Left forelimb (tissue), 1 donor: ENCODE results near the gene IRF9.

Experiments used
- DNase-seq: peaks from one replicate; pipeline ENCODE4 v3.0.0-alpha.2; 2018; ENCODE audit warnings: low spot score

Gene IRF9

DNA sequence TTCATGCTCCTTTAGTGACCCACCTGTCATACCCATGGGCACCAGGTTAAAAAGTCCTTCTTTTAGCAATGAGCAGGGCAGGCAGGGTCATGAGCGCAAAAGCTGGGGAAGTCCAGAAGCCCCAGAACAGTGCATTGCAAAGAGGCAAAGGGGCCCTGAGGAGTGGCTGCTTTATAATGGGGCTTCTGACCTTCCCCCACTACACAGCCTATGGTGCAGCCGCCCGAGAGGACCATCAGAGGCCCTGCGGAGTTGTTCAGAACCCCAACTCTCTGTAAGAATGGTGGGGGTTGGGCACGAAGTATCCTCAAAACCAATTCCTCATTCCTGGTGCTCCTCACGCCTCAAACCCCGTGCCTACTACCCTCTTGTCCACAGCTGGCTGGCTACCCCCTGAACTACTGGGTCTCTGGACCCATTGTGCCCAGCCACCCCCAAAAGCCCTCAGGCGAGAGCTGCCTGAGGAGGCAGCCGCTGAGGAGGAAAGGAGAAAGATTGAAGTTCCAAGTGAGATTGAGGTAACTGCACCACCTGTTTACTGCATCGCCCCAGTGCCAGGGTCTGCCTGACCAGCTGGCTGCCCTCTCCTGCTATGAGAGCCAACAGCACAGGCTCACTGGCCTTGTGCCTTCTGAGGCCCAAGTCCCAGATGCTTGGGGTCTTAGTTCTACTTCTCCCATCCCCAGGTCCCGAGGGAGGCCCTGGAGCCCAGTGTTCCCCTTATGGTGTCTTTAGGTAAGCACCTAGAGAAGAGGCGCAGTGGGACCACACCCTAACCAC lies 17.5 kb downstream of the IRF9 start:
- peak; percentile 52 for DNase-seq

- peak; percentile 60 for DNase-seq
Observed at GRCh38 chr14:24179294-24179960, 18.4 kb downstream of the IRF9 start.

DNA sequence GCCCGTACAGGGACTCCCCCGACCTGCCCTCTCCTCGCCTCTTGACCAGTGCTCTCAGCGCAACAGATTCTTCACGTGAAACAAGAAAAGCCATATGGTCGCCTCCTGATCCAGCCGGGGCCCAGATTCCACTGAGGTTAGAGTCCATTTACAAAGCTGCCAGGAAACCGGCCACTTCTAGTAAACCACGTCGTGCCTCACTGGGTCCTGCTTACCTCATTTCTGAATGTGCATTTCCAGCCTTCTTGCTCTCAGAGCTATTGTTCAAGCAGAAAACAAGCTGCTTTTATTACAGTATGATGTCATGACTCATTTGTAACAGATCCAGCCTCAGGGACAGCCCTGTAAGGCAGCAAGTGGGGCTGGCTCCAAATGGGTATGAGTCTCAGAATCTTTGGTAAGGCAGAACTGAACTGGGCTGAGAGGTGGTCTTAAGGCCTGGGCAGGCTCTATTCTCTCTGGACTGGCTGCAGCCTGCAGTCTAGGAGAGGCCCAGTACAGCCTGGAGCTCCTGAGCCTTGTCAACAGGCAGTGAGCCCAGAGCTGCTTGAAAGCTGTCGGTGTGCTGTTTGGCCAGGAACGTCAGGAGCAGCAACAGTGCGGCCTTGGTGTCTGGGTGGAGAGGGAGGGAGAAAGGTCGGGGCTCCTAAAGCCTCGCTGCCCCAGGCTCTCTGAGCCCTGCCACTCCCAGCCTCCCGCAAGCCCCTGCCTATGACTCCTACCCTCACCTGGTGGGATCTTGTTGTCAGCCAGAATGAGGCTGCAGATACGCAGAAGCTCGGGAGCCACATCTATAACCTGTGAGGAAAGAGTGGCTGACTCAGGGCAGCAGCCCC lies 19.1 kb downstream of the IRF9 start:
- DNase-seq: peak; percentile 68

DNA sequence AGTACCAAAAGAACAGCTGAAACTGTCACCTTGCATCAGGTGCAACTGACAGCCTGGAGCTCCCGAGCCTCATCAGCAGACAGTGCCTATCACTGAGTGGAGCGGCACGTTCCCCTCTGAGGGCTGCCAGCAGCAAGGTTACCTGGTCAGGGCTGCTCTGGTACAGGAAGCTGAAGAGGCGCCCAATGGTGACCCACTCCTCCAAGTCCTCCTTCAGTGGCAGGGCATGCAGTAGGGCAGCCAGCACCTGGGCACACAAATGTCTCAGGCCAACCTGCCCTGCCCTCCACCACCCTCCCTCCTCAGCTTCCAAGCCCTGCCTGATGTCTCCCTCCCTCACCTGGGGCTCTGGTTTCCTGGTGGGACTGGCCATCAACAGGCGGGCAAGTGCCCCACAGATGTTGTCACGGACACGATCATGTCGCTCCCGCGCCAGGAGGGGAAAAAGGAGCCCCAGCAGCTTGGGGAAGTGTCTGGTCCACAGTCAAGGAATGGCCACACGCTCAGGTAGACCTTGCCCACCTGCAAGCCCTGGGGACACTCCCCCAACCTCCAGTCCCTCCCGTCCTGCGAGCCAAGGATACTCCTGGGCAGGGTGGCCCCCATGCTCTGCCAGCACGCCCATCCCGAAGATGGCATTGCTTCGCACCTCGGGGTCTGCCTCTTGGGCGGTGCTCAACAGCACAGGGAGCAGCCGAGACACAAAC lies 20.5 kb downstream of the IRF9 start:
- peak; percentile 60 for DNase-seq

DNA sequence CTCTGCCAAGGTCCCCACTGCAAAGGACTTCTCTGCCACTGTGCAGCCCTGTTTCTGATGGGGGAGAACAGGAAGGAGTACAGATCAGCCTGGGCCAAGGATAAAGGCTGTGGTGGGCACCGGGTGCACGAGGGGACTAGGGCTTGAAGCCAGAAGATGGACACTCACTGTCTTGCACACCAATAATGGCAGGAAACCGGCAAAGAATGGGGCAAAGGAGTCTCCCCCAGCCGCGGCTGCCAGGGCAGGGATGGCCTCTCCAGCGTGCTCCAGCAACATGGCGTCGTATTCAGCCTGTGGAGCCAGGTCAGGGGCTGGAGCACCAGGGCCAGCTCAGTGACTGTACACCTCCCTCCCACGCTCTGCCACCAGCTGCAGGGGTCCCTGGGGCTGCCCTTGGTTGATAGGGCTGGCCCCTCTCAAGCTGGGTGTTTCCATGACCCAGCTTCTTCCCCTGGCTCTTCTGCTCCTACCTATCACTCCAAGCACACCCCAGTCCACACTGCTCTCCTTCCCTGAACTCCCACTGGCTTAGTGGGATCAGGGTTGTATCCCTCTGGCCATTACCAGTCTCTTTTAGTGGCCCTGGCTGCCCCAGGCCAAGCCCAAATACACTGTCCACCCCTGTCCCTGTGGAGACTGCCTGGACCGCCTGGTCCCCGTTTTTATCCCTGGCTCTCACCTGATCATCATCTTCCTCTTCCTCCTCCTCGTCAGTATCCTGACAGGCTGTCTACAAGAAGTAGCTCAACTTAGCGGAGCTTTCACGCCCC lies 21.2 kb downstream of the IRF9 start:
- DNase-seq: peak; percentile 53

- peak; percentile 44 for DNase-seq
Observed at GRCh38 chr14:24183014-24183481, 22.0 kb downstream of the IRF9 start.

GRCh38 chr14:24184104-24184970 lies 23.3 kb downstream of the IRF9 start:
- DNase-seq: peak; percentile 44

DNA sequence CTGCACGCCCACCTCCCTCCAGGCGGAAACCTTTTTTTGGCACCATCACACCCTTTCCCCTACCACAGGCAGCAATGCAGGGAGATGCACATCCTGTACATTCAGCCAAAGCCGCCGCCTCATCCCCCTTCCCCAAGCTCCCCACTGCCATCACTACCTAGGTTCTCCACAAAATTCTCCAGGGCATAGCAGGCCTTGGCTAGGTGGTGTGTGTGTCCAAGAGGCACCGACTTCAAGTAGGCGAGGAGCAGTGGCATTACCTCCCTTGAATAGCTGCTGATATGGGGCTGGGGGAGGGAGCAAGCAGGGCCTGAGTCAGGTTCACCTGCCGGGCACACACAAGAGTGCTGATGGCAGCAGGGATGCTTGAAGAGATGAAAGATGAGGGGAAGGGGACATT lies 24.0 kb downstream of the IRF9 start:
- peak; percentile 59 for DNase-seq

DNA sequence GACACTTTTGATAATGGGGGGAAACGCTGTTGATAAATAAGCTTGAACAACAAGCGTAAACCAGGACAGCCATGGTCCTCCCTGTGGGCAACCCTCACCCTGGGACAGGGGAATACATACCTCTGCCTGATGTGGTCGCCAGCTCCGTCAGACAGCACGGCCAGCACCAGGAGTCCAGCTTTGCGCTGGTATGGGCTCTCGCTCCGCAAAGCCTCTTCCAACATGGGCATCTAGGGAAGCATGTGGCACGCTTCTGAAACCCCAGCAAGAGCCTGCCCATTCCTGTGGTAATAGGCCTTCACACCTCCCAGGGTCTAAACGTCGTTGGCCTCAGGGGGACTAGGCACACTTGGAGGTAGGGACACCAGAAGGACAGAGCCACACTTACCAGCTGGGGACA lies 24.7 kb downstream of the IRF9 start:
- DNase-seq: no peak

- peak; percentile 55 for DNase-seq
Observed at GRCh38 chr14:24186831-24187538, 25.9 kb downstream of the IRF9 start.

DNA sequence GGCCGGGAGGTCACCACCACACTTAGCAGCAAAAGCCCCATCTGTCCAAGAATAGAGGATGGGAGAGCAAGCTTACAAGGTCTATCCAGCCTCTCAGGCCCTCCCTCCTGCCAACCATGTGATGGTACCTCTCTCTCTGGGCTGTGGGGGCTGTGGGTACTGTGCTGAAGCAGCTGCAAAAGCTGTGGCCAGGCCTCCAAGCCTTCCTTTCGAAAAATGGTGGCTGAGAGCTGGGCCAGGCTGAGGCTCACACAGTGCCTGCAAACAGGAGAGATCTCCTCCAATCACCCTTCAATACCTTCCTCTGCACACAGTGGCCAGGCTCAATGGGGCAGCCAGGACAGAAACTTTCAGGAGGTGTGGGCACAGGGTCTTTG lies 26.5 kb downstream of the IRF9 start:
- no peak for DNase-seq

DNA sequence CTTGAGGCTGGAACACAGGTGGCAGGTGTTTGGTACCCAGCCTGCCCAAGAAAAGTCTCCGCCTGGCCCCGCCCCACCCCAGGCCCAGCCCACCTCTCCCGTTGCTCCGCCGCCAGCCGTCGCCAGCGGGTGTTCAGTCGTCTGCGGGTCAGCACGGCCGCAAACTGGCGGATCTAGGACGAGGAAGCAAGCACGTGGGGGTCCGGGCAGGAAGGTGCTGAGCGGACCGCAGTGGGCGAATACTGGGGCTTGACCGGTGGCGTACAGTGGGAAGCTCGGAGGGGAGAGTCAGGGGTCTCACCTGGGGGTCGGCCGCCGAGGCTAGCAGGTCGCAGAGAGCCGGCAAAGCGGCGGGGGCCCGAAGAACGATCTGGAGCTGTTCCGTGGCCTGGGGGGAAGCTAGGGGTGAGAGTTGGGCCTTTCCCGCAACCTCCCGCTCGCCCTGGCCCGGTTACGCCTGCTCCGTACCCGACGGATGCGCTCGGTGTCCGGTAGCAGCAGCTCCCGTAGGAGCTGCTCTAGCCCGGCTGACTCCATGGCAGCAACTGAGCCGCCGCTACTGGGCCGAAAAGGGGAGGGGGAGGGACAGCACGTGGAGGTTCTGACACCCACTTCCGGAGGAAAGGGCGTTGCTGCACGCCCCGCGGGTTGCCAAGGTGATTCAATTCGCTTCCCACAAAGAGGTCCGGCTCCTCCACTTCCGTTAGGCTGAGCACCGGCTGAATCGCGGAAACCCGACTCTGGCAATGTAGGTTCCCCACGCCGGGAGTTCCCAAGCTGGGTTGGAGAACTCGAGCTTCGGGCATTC lies 27.4 kb downstream of the IRF9 start, which contains the start of gene IPO4:
Gene IPO4 (minus strand): TSS at position 566 of the 808 bp plus-strand sequence. CDS start 29 bp downstream, at position 537.
- DNase-seq: peak; percentile 95

DNA sequence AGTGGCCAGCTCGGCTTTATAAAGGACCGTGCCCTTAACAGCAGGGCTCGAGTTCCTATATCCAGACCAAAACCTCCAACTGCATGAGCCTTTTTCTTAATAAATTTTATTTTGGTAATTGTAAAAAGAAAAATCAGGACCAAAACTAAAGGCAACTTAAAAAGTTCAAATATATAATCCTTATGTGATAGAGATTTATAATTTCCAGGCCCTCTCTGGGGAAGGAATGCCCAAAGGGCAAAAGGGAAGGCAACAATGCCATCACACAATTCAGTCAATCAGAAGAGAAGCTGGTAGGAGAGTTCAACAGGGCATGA lies 28.0 kb downstream of the IRF9 start:
- DNase-seq: no peak

DNA sequence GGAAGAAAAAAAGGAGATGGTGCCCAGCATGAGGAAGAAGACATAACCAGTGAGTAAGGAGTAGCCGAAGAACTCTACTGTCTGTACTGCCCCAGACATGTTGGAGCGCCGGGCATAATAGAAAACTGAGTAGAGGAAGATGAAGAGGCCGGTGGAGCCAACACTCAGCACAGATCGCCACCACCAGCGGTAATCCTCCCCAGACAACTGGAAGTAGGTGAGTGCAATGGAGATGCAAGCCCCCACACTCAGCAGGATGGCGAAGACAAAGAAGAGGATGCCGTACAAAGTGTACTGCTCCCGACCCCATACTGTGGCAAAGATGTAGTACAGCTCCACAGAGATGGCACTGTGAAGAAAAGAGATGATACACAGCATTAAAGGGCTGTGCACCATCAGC lies 28.4 kb downstream of the IRF9 start:
- no peak for DNase-seq

DNA sequence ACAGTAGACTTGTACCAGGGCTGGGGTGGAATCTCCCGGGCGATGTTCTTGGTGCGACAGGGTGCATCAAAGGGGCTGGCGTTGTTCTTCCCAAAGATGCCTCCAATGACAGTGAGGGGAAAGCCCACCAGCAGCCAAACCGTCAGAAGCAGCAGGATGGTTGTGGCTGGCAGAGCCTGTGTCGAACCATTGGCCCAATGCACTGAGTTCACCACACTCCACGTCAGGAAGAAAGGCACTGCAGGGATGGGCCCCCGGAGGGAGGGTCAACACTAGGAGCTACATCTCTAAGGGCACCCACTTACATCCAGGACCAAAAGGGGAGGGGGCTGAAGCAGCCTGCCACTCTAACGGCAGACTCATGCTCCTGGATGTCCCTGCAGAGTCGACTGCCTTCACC lies 29.4 kb downstream of the IRF9 start:
- DNase-seq: no peak

DNA sequence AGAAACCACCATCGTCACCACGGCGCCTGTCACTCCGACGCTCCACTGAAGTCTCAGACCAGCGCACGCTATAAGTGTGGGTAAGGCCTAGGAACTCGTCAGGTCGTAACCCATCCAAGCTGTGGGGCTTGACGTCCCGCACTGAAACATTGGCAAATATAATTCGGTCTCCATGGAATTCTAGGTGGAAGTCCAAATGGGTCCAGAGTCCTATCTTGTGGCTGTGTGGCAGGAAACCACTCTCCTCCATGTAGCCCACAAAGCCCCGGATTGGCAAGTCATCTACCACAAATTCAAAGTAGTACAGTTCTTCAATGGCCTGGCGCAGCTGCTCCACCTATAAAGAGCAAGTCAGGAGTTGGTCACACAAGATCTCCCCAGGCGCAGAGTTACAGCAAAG lies 31.9 kb downstream of the IRF9 start:
- DNase-seq: no peak

DNA sequence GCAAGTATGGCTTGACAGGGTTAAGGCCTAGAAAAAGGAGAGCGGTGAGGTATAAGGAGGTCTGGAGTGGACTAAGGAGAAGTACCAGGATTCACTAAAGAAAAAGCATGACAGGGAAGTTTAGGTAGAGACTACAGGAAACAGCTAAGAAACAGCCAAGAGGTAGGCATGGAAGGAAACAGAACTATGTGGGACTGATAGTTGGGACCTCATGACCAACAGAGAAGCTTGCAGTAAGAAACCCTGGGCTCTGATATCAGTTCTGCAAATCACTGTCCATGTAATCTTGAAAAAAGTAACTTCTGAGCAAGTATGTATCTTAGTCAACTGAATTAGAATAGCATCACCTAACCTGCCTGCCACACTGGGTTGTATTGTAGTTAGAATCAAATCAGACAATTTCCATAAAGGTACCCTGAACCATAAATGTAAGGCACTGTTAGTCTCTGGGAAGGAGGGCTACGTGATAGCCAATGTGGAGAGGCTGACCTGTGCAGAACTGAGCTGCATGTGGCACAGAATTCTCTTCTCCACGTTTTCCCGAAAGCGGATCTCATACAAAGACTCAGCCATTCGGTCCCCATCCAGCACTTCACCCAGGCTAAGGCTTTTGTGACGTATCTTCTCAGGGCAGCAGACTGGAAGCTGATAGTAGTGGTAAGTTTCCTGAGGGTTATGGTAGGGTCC lies 33.3 kb downstream of the IRF9 start:
- DNase-seq: no peak

DNA sequence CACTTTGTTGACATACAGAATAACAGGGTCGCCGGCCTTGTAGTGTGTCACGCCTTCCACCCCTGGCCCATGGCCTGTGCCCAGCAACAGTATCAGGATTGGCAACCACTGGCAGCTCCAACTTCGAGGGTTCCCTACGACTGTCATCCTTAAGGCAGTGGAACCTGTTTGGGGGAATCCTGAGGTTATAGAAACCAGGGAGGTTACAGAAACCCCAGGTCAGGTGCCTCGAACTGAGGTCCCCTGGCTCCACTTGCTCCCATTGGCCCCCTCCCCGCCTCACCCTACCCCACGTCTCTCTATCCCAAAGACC lies 33.8 kb downstream of the IRF9 start:
- DNase-seq: no peak
